ENCODE results near the gene P2RX2. TPM values are rescaled to one million over a fixed set of nuclear protein-coding genes. Genes with fewer than 3 reads are reported as not detected.
"Not testable (repeated sequence)": the region's sequence is repeated elsewhere in the genome, so short reads cannot be mapped to it uniquely, and the experiment has no call there.

P2RX2 gene
- total and polyA plus RNA-seq, 2 experiments from 2014 or later = 1.1 to 1.7 TPM

GRCh38 chr12:132597333-132598316, 21.0 kb upstream of the P2RX2 start:
- H3K27ac ChIP-seq (ENCODE audit: low read depth) = no peak overlapping the region
- peak overlapping the region; percentile 65; the same call in 1 of the 2 replicates for H3K4me2 ChIP-seq
- peaks cover 77% of the 10 kb centered on the region for H3K27me3 ChIP-seq (ENCODE audit: insufficient read depth)
- peaks cover 78% of the 10 kb centered on the region for H3K27me3 Mint-ChIP-seq (ENCODE audit: insufficient read depth, low read depth, poor library complexity)
- H3K4me3 Mint-ChIP-seq = peak overlapping the region; percentile 67
- peaks cover 26% of the 10 kb centered on the region for H3F3A ChIP-seq (replicated peaks; ENCODE audit: low read depth)
- no peaks in the 10 kb centered on the region for H3K9me2 ChIP-seq (ENCODE audit: insufficient read depth)
- TF ChIP-seq ETS1 (IDR thresholded peaks at IDR 0.05) = no peak
- no peak for TF ChIP-seq EZH2phosphoT487 (IDR thresholded peaks at IDR 0.05; ENCODE audit: unreplicated experiment)
- TF ChIP-seq STAT1 (IDR thresholded peaks at IDR 0.05; ENCODE audit: unreplicated experiment) = no peak
- TF ChIP-seq ZNF331 (CRISPR knock-in tag; IDR thresholded peaks at IDR 0.05; ENCODE audit: low read depth) = no peak
- no peak for TF ChIP-seq CTCF (conservative IDR thresholded peaks at IDR 0.05; ENCODE audit: low read depth in 2 of 2)
- no peak for TF ChIP-seq NANOG (IDR thresholded peaks at IDR 0.05; ENCODE audit: borderline replicate concordance)
- TF ChIP-seq EZH2 (IDR thresholded peaks at IDR 0.05; ENCODE audit: low read depth, unreplicated experiment) = no peak
- no peak for TF ChIP-seq JUNB (IDR thresholded peaks at IDR 0.05; ENCODE audit: unreplicated experiment)
- TF ChIP-seq CREB1 (CRISPR knock-in tag; IDR thresholded peaks at IDR 0.05; ENCODE audit: low read depth) = no peak
- no peak for TF ChIP-seq ZNF114 (CRISPR knock-in tag; IDR thresholded peaks at IDR 0.05)
- TF ChIP-seq POLR2AphosphoS5 (IDR thresholded peaks at IDR 0.05; ENCODE audit: low read depth) = no peak
- TF ChIP-seq, protein P1, sequence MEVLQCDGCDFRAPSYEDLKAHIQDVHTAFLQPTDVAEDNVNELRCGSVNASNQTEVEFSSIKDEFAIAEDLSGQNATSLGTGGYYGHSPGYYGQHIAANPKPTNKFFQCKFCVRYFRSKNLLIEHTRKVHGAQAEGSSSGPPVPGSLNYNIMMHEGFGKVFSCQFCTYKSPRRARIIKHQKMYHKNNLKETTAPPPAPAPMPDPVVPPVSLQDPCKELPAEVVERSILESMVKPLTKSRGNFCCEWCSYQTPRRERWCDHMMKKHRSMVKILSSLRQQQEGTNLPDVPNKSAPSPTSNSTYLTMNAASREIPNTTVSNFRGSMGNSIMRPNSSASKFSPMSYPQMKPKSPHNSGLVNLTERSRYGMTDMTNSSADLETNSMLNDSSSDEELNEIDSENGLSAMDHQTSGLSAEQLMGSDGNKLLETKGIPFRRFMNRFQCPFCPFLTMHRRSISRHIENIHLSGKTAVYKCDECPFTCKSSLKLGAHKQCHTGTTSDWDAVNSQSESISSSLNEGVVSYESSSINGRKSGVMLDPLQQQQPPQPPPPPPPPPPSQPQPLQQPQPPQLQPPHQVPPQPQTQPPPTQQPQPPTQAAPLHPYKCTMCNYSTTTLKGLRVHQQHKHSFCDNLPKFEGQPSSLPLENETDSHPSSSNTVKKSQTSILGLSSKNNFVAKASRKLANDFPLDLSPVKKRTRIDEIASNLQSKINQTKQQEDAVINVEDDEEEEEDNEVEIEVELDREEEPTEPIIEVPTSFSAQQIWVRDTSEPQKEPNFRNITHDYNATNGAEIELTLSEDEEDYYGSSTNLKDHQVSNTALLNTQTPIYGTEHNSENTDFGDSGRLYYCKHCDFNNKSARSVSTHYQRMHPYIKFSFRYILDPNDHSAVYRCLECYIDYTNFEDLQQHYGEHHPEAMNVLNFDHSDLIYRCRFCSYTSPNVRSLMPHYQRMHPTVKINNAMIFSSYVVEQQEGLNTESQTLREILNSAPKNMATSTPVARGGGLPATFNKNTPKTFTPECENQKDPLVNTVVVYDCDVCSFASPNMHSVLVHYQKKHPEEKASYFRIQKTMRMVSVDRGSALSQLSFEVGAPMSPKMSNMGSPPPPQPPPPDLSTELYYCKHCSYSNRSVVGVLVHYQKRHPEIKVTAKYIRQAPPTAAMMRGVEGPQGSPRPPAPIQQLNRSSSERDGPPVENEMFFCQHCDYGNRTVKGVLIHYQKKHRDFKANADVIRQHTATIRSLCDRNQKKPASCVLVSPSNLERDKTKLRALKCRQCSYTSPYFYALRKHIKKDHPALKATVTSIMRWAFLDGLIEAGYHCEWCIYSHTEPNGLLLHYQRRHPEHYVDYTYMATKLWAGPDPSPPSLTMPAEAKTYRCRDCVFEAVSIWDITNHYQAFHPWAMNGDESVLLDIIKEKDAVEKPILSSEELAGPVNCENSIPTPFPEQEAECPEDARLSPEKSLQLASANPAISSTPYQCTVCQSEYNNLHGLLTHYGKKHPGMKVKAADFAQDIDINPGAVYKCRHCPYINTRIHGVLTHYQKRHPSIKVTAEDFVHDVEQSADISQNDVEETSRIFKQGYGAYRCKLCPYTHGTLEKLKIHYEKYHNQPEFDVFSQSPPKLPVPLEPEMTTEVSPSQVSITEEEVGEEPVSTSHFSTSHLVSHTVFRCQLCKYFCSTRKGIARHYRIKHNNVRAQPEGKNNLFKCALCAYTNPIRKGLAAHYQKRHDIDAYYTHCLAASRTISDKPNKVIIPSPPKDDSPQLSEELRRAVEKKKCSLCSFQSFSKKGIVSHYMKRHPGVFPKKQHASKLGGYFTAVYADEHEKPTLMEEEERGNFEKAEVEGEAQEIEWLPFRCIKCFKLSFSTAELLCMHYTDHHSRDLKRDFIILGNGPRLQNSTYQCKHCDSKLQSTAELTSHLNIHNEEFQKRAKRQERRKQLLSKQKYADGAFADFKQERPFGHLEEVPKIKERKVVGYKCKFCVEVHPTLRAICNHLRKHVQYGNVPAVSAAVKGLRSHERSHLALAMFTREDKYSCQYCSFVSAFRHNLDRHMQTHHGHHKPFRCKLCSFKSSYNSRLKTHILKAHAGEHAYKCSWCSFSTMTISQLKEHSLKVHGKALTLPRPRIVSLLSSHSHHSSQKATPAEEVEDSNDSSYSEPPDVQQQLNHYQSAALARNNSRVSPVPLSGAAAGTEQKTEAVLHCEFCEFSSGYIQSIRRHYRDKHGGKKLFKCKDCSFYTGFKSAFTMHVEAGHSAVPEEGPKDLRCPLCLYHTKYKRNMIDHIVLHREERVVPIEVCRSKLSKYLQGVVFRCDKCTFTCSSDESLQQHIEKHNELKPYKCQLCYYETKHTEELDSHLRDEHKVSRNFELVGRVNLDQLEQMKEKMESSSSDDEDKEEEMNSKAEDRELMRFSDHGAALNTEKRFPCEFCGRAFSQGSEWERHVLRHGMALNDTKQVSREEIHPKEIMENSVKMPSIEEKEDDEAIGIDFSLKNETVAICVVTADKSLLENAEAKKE (CRISPR knock-in tag; IDR thresholded peaks at IDR 0.05) = no peak
- H3K79me2 ChIP-seq (replicated peaks; ENCODE audit: insufficient read depth) = no peaks in the 10 kb centered on the region
- no peaks in the 10 kb centered on the region for H3K36me3 ChIP-seq (ENCODE audit: insufficient read depth)
- H2AFZ ChIP-seq = no peak overlapping the region
- H3K36me3 Mint-ChIP-seq (ENCODE audit: low read depth) = no peaks in the 10 kb centered on the region; the same call in 2 of the 3 replicates
- peaks cover 12% of the 10 kb centered on the region for H3K9me3 Mint-ChIP-seq
- no peak overlapping the region for H3K27ac Mint-ChIP-seq
- no peaks in the 10 kb centered on the region for H4K20me1 ChIP-seq (replicated peaks; ENCODE audit: insufficient read depth)
- ATAC-seq = no peak
- H3K4me1 Mint-ChIP-seq = peaks cover 14% of the 10 kb centered on the region
- peaks cover 3% of the 10 kb centered on the region; the same call in 1 of the 2 replicates for H3K4me1 ChIP-seq (ENCODE audit: insufficient read depth)
- peak; percentile 73 for DNase-seq (ENCODE audit: low spot score)
- peak overlapping the region; percentile 74 for H3K4me3 ChIP-seq

DNA sequence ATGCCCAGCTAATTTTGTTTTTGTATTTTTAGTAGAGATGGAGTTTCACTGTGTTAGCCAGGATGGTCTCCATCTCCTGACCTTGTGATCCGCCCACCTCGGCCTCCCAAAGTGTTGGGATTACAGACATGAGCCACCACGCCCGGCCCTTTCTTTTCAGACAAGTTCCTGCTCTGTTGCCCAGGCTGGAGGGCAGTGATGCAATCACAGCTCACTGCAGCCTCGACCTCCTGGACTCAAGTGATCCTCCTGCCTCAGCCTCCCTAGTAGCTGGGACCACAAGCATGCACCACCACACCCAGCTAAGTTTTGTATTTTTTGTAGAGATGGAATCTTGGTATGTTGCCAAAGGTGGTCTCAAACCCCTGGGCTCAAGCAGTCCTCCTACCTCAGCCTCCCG, 19.1 kb upstream of the P2RX2 start:
- not testable (repeated sequence) for H2AFZ ChIP-seq; H3K36me3 Mint-ChIP-seq (ENCODE audit: low read depth); H3K4me3 ChIP-seq; H3K27ac Mint-ChIP-seq; ATAC-seq; H4K20me1 ChIP-seq (replicated peaks; ENCODE audit: insufficient read depth); H3K4me1 ChIP-seq (ENCODE audit: insufficient read depth); H3K9me2 ChIP-seq (ENCODE audit: insufficient read depth); H3K36me3 ChIP-seq (ENCODE audit: insufficient read depth); H3K79me2 ChIP-seq (replicated peaks; ENCODE audit: insufficient read depth); DNase-seq (ENCODE audit: low spot score); H3K4me2 ChIP-seq; H3K27ac ChIP-seq (ENCODE audit: low read depth); H3K9me3 Mint-ChIP-seq
- peaks cover 26% of the 10 kb centered on the region for H3F3A ChIP-seq (replicated peaks; ENCODE audit: low read depth)
- Mint-ChIP-seq H3K4me3 (peak overlapping the region; percentile 24; the same call in 1 of the 3 replicates), H3K4me1 (peaks cover 18% of the 10 kb centered on the region), H3K27me3 (ENCODE audit: insufficient read depth, low read depth, poor library complexity) (peaks cover 67% of the 10 kb centered on the region)
- peaks cover 68% of the 10 kb centered on the region for H3K27me3 ChIP-seq (ENCODE audit: insufficient read depth)
